Measurements from ENCODE around the gene ZBTB16. TPM values are rescaled to one million over a fixed set of nuclear protein-coding genes. Genes with fewer than 3 reads are reported as not detected.

Gene ZBTB16
- total RNA-seq, 1 experiment from 2014 or later = 0.44 TPM

- Histone ChIP-seq H3K9me3 (ENCODE audit: insufficient read depth, low read depth) (no peaks in the 10 kb centered on the region), H3K4me3 (no peak overlapping the region), H3K27ac (no peak overlapping the region), H3K27me3 (ENCODE audit: insufficient read depth, low read depth) (peaks cover 72% of the 10 kb centered on the region), H3K9me2 (ENCODE audit: insufficient read depth) (no peaks in the 10 kb centered on the region), H3K4me2 (no peak overlapping the region), H2AFZ (no peak overlapping the region), H3K4me1 (replicated peaks; ENCODE audit: insufficient read depth) (no peaks in the 10 kb centered on the region), H3F3A (ENCODE audit: insufficient read depth, low read depth) (no peaks in the 10 kb centered on the region), H3K36me3 (ENCODE audit: low read depth) (no peaks in the 10 kb centered on the region), H4K20me1 (ENCODE audit: insufficient read depth) (no peaks in the 10 kb centered on the region), H3K79me2 (ENCODE audit: low read depth) (no peaks in the 10 kb centered on the region)
- BruUV-seq (replicated peaks) = no TSS peak
- CTCF ChIA-PET = no interaction called here
- intact Hi-C loops (cut with micrococcal nuclease; ENCODE audit: unreplicated experiment) = no loop called here
- no peak for TF ChIP-seq CTCF (conservative IDR thresholded peaks at IDR 0.05)
- no peak for TF ChIP-seq EZH2 (IDR thresholded peaks at IDR 0.05; ENCODE audit: low read depth)
- no peak for DNase-seq
- POLR2A ChIA-PET (ENCODE audit: unreplicated experiment) = no interaction called here
Observed at GRCh38 chr11:114061048-114061680, 1.7 kb downstream of the ZBTB16 start.

- no peak overlapping the region for H3K4me3 ChIP-seq
- POLR2A ChIA-PET (ENCODE audit: unreplicated experiment) = no interaction called here
- H3K4me1 ChIP-seq (replicated peaks; ENCODE audit: insufficient read depth) = no peaks in the 10 kb centered on the region
- H3K36me3 ChIP-seq (ENCODE audit: low read depth) = no peaks in the 10 kb centered on the region
- no peak overlapping the region for H2AFZ ChIP-seq
- no peak for DNase-seq
- no peak overlapping the region for H3K27ac ChIP-seq
- intact Hi-C loops (cut with micrococcal nuclease; ENCODE audit: unreplicated experiment) = no loop called here
- peaks cover 72% of the 10 kb centered on the region for H3K27me3 ChIP-seq (ENCODE audit: insufficient read depth, low read depth)
- no peak overlapping the region for H3K4me2 ChIP-seq
- no peaks in the 10 kb centered on the region for H3K9me2 ChIP-seq (ENCODE audit: insufficient read depth)
- H3F3A ChIP-seq (ENCODE audit: insufficient read depth, low read depth) = no peaks in the 10 kb centered on the region
- TF ChIP-seq EZH2 (IDR thresholded peaks at IDR 0.05; ENCODE audit: low read depth) (no peak), CTCF (conservative IDR thresholded peaks at IDR 0.05) (no peak)
- H3K9me3 ChIP-seq (ENCODE audit: insufficient read depth, low read depth) = no peaks in the 10 kb centered on the region
- BruUV-seq (replicated peaks) = no TSS peak
- H4K20me1 ChIP-seq (ENCODE audit: insufficient read depth) = no peaks in the 10 kb centered on the region
- CTCF ChIA-PET = no interaction called here
- no peaks in the 10 kb centered on the region for H3K79me2 ChIP-seq (ENCODE audit: low read depth)
Observed at GRCh38 chr11:114061681-114062049, 2.2 kb downstream of the ZBTB16 start.

- H3K27me3 ChIP-seq (ENCODE audit: insufficient read depth, low read depth) = peaks cover 72% of the 10 kb centered on the region
- no peak overlapping the region for H2AFZ ChIP-seq
- no peaks in the 10 kb centered on the region for H3K4me1 ChIP-seq (replicated peaks; ENCODE audit: insufficient read depth)
- no peak overlapping the region for H3K27ac ChIP-seq
- no peak overlapping the region for H3K4me3 ChIP-seq
- no peaks in the 10 kb centered on the region for H3K79me2 ChIP-seq (ENCODE audit: low read depth)
- H3F3A ChIP-seq (ENCODE audit: insufficient read depth, low read depth) = no peaks in the 10 kb centered on the region
- no peak for DNase-seq
- H3K9me2 ChIP-seq (ENCODE audit: insufficient read depth) = no peaks in the 10 kb centered on the region
- POLR2A ChIA-PET (ENCODE audit: unreplicated experiment) = no interaction called here
- intact Hi-C loops (cut with micrococcal nuclease; ENCODE audit: unreplicated experiment) = no loop called here
- no peak for TF ChIP-seq CTCF (conservative IDR thresholded peaks at IDR 0.05)
- TF ChIP-seq EZH2 (IDR thresholded peaks at IDR 0.05; ENCODE audit: low read depth) = no peak
- CTCF ChIA-PET = no interaction called here
- H3K4me2 ChIP-seq = no peak overlapping the region
- H4K20me1 ChIP-seq (ENCODE audit: insufficient read depth) = no peaks in the 10 kb centered on the region
- BruUV-seq (replicated peaks) = no TSS peak
- H3K36me3 ChIP-seq (ENCODE audit: low read depth) = no peaks in the 10 kb centered on the region
- no peaks in the 10 kb centered on the region for H3K9me3 ChIP-seq (ENCODE audit: insufficient read depth, low read depth)
Observed at GRCh38 chr11:114062272-114062671, 2.8 kb downstream of the ZBTB16 start.
